HCT116 (cell line): ENCODE results near the gene KAT6B. TPM values are rescaled to one million over a fixed set of nuclear protein-coding genes. Genes with fewer than 3 reads are reported as not detected.

Experiments
- ATAC-seq: fragments of 200-7000 bp; cut with Tn5 transposase; 2 replicates; pipeline ENCODE4 v1.9.1; 2020; ENCODE audit warnings: mild to moderate bottlenecking, moderate library complexity
- BruUV-seq: library from RNA; stranded (reverse); fragments of 400-500 nt; replicated peaks from 2 replicates; lab custom pipeline; 2021; lab: Mats Ljungman, UMichigan
- CTCF ChIA-PET: fragments of 300-600 bp; sonication (Branson Sonifier 250); formaldehyde crosslinking; loops from one replicate; lab custom pipeline; 2021; ENCODE audit warnings: antibody characterized with exemption; lab: Charles Lee
- POLR2A ChIA-PET: fragments of 300-600, 350-600 bp; sonication (Branson Sonifier 250); formaldehyde crosslinking; loops from one replicate; lab custom pipeline; 2021; ENCODE audit warnings: antibody characterized with exemption; lab: Charles Lee
- RAD21 ChIA-PET, 2 experiments: fragments of 300-600 bp; sonication (Branson Sonifier 250); formaldehyde crosslinking; loops; one replicate each; lab custom pipeline; 2023; ENCODE audit warnings: low total read pairs in 2 of 2; ENCODE audit not compliant: uncharacterized antibody in 2 of 2, unreplicated experiment in 2 of 2, low non-redundant PET in 1 of 2; lab: Charles Lee
- DNase-seq: peaks from one replicate; pipeline ENCODE4 v3.0.0-alpha.2; 2010; ENCODE audit warnings: low read depth, low spot score
- H2AFZ ChIP-seq: fragments of 200-600 bp; shearing (Covaris generic), sonication (generic); 2 replicates; pipeline ENCODE4 v1.6.1; 2017; ENCODE audit warnings: low read depth, mixed run types, mixed read lengths, antibody characterized with exemption, low read length; ENCODE audit not compliant: poor library complexity, severe bottlenecking
- H3K27ac ChIP-seq: 2 replicates; pipeline ENCODE4 v1.5.1; 2012; ENCODE audit warnings: low read depth, low read length
- H3K27me3 ChIP-seq: fragments of 200-600 bp; sonication (generic); 2 replicates; pipeline ENCODE4 v1.6.1; 2016; ENCODE audit warnings: mixed run types, low read length, mixed read lengths; ENCODE audit not compliant: insufficient read depth
- H3K36me3 ChIP-seq, 2 experiments: fragments of 200-500 bp in 1 of 2; fragments of 200-600 bp in 1 of 2; sonication (Bioruptor generic) in 1 of 2; sonication (generic) in 1 of 2; 2 replicates each; pipeline versions ENCODE4 v1.5.1 to v1.6.1; 2014 to 2016; ENCODE audit warnings: low read length in 2 of 2, inconsistent platforms in 1 of 2, mixed read lengths in 1 of 2, mixed run types in 1 of 2; ENCODE audit not compliant: insufficient read depth in 2 of 2, control insufficient read depth in 1 of 2
- H3K4me1 ChIP-seq, 2 experiments: fragments of 200-600 bp in 1 of 2; sonication (generic) in 1 of 2; 2 replicates each; pipeline versions ENCODE4 v1.5.1 to v1.6.1; 2012 to 2017; ENCODE audit warnings: low read length in 2 of 2, inconsistent platforms in 1 of 2, mild to moderate bottlenecking in 1 of 2, mixed read lengths in 1 of 2, mixed run types in 1 of 2, moderate library complexity in 1 of 2; ENCODE audit not compliant: insufficient read depth in 2 of 2, control insufficient read depth in 1 of 2
- H3K4me2 ChIP-seq: fragments of 200-600 bp; sonication (generic); 2 replicates; pipeline ENCODE4 v1.6.1; 2017; ENCODE audit warnings: mixed run types, low read length, mixed read lengths
- H3K4me3 ChIP-seq, 2 experiments: fragments of 200-600 bp in 1 of 2; sonication (generic) in 1 of 2; replicated peaks in 1 of 2; 2 replicates each; pipeline ENCODE4 v1.5.1; 2011 to 2016; ENCODE audit warnings: low read length in 2 of 2, control low read depth in 1 of 2, low read depth in 1 of 2, mild to moderate bottlenecking in 1 of 2, mixed read lengths in 1 of 2, mixed run types in 1 of 2
- H3K79me2 ChIP-seq: fragments of 200-600 bp; sonication (generic); 2 replicates; pipeline ENCODE4 v1.6.1; 2017; ENCODE audit warnings: mild to moderate bottlenecking, mixed run types, low read length, moderate library complexity, mixed read lengths; ENCODE audit not compliant: insufficient read depth
- H3K9ac ChIP-seq: fragments of 200-600 bp; sonication (generic); 2 replicates; pipeline ENCODE4 v1.6.1; 2016; ENCODE audit warnings: low read length, mixed read lengths
- H3K9me2 ChIP-seq: fragments of 200-600 bp; sonication (generic), shearing (Covaris generic); 2 replicates; pipeline ENCODE4 v1.6.1; 2017; ENCODE audit warnings: mixed run types, mild to moderate bottlenecking, moderate library complexity; ENCODE audit not compliant: insufficient read depth
- H3K9me3 ChIP-seq, 2 experiments: fragments of 200-500 bp in 1 of 2; fragments of 200-600 bp in 1 of 2; sonication (Bioruptor generic) in 1 of 2; sonication (generic) in 1 of 2; 2 replicates each; pipeline ENCODE4 v1.6.1; 2014 to 2017; ENCODE audit warnings: low read length in 2 of 2, mixed read lengths in 2 of 2, inconsistent platforms in 1 of 2, low read depth in 1 of 2, mild to moderate bottlenecking in 1 of 2, mixed run types in 1 of 2, moderate library complexity in 1 of 2; ENCODE audit not compliant: control insufficient read depth in 1 of 2, insufficient read depth in 1 of 2
- H4K20me1 ChIP-seq: fragments of 200-600 bp; sonication (generic), shearing (Covaris generic); 2 replicates; pipeline ENCODE4 v1.6.1; 2017; ENCODE audit warnings: mixed run types, mild to moderate bottlenecking, moderate library complexity; ENCODE audit not compliant: insufficient read depth
- ATF3 ChIP-seq: IDR thresholded peaks from 2 replicates; pipeline ENCODE4 v1.6.1; 2012
- EZH2 ChIP-seq: fragments of 200-600 bp; sonication (generic); IDR thresholded peaks from 2 replicates; pipeline ENCODE4 v1.6.1; 2017; ENCODE audit warnings: antibody characterized with exemption, mixed run types
- REST ChIP-seq: IDR thresholded peaks from 2 replicates; pipeline ENCODE4 v1.6.1; 2012; ENCODE audit warnings: low read depth
- SP1 ChIP-seq: IDR thresholded peaks from 2 replicates; pipeline ENCODE4 v1.6.1; 2012; ENCODE audit warnings: low read depth
- ZNF274 ChIP-seq: fragments of 200-500 bp; sonication (Bioruptor generic); IDR thresholded peaks from 2 replicates; pipeline ENCODE4 v1.6.1; 2014; ENCODE audit warnings: mild to moderate bottlenecking, low read depth, low read length, inconsistent platforms
- intact Hi-C: fragments of 100-400 bp; cut with micrococcal nuclease; formaldehyde crosslinking; loops from 2 replicates; pipeline ENCODE4 v1.10.0; 2022
- total RNA-seq: library from RNA; stranded (reverse); gene quantifications from one replicate; pipeline ENCODE4 v1.2.1, GENCODE V29; 2021; ENCODE audit not compliant: unreplicated experiment

Gene KAT6B
- total RNA-seq, 1 experiment from 2014 or later = 17.8 TPM

DNA sequence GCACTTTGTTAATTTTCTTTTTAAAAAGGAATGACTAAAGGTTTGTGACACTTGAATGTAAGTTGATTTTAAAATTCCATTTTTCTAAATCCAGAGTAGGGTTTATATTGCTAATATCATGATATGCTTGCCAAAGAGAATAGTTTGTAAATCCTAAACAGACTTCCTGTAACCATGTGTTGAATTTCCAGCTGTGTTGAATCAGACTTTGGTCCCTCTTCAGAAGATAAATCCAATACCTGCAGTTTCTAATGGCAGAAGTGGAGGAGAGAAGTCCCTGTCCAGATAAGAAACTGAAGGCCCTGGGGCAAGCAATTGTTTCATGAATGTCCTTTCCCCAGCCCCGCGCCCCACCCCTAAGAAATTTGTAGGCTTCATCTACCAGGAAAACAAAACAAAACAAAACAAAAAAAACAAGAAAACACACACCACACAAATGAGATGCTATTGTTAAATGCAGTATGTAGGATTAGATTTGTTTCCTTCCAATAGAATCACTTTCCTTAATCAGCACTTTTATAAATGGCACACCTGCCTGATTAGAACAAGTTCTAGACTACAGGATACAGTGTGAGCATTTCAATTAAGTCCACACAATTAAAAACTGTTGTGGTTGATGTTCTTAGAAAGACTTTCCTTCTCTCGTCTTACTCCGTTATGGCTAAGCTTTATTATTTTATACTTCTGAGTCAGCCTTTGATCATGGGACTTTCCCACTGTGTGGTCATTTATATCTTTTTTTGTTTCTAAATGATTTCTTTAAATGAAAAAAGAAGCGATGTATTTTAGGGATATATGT lies 122.8 kb downstream of the KAT6B start:
- ATAC-seq = no peak
- RAD21 ChIA-PET = no interaction called here
- no TSS peak for BruUV-seq
- Histone ChIP-seq H3K4me2 (no peak overlapping the region), H3K79me2 (no peaks in the 10 kb centered on the region), H3K9me2 (no peaks in the 10 kb centered on the region), H3K9ac (no peak overlapping the region), H3K27ac (no peak overlapping the region), H3K4me3 (no peak overlapping the region), H3K27me3 (no peaks in the 10 kb centered on the region), H3K36me3 (no peaks in the 10 kb centered on the region), H2AFZ (no peak overlapping the region), H3K9me3 (no peaks in the 10 kb centered on the region), H4K20me1 (no peaks in the 10 kb centered on the region), H3K4me1 (no peaks in the 10 kb centered on the region)
- no peak for TF ChIP-seq ATF3
- no peak for TF ChIP-seq ZNF274
- no peak for TF ChIP-seq REST
- TF ChIP-seq EZH2 = no peak
- no peak for TF ChIP-seq SP1
- no peak for DNase-seq
- intact Hi-C loops = no loop called here
- POLR2A ChIA-PET = no interaction called here
- CTCF ChIA-PET = no interaction called here
